DND-41 (cell line): ENCODE data around the gene ELAVL1.

Experiments used
- EZH2 ChIP-seq: IDR thresholded peaks from 3 replicates; pipeline ENCODE4 v1.6.1; 2012; ENCODE audit warnings: borderline replicate concordance, low read depth, mild to moderate bottlenecking, moderate library complexity, low read length, inconsistent platforms; ENCODE audit not compliant: severe bottlenecking
- TF ChIP-seq, protein P1 (sequence below): IDR thresholded peaks from 2 replicates; pipeline ENCODE4 v1.5.1; 2012; ENCODE audit warnings: borderline replicate concordance, low read length, moderate library complexity, mild to moderate bottlenecking; ENCODE audit not compliant: poor library complexity, severe bottlenecking; ENCODE audit errors: extremely low read depth

DNA sequence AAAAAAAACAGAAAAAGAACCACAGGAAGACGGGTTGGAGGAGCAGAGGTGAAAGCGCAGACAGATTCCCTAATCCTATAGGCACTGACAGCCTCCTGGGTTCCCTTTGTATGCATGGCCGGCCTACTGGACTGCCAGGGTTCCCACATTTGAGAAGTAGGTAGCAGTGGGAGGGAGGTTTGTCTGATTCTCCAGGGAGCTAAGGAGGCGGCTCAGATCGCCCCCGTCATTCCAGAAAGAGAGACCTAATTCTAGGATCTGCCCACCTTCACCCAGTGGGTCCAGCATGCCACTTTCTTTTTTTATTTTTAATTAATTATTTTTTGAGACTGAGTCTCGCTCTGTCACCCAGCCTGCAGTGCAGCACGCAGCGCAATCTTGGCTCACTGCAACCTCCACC lies 37.5 kb upstream of the ELAVL1 start:
- TF ChIP-seq, protein P1, sequence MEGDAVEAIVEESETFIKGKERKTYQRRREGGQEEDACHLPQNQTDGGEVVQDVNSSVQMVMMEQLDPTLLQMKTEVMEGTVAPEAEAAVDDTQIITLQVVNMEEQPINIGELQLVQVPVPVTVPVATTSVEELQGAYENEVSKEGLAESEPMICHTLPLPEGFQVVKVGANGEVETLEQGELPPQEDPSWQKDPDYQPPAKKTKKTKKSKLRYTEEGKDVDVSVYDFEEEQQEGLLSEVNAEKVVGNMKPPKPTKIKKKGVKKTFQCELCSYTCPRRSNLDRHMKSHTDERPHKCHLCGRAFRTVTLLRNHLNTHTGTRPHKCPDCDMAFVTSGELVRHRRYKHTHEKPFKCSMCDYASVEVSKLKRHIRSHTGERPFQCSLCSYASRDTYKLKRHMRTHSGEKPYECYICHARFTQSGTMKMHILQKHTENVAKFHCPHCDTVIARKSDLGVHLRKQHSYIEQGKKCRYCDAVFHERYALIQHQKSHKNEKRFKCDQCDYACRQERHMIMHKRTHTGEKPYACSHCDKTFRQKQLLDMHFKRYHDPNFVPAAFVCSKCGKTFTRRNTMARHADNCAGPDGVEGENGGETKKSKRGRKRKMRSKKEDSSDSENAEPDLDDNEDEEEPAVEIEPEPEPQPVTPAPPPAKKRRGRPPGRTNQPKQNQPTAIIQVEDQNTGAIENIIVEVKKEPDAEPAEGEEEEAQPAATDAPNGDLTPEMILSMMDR = no peak
- TF ChIP-seq EZH2 = no peak
